ENCODE measurements around the gene PSME3.

GRCh38 chr17:42818379-42818778, 14.8 kb upstream of the PSME3 start:
- TF ChIP-seq CTCF (conservative IDR thresholded peaks at IDR 0.05; ENCODE audit: low read depth, low read length) (no peak), EZH2phosphoT487 (IDR thresholded peaks at IDR 0.05; ENCODE audit: borderline replicate concordance, low read length) (no peak)
